ENCODE data around the gene EIF3F. TPM values are rescaled to one million over a fixed set of nuclear protein-coding genes. Genes with fewer than 3 reads are reported as not detected.

The EIF3F gene
- total and polyA plus RNA-seq, 10 of the 15 experiments (the other 5 are each of a cell fraction or from before 2014, with no cell fraction given), result 81.3 to 461 (median 213) TPM

DNA sequence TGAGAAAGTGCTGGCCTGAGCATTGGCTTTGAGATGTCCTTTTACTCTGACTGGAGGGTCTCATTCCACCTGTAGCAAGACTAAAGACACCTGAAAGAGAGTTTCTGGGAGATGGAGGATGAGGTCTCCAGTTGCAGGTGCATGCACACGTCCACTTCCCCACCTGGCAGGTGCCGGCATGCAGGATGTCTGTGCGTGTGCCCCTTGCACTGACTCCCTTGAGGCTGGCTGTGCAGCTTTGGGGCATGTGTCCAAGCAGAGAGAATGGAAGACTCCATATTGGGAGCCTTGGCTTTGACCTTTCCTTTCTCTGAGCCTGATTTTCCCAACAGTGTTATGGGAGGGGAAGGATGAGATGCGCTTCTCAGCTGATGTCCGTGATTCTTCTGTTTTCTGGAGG, 49.8 kb downstream of the EIF3F start (continued):
- TF ChIP-seq, protein P1, sequence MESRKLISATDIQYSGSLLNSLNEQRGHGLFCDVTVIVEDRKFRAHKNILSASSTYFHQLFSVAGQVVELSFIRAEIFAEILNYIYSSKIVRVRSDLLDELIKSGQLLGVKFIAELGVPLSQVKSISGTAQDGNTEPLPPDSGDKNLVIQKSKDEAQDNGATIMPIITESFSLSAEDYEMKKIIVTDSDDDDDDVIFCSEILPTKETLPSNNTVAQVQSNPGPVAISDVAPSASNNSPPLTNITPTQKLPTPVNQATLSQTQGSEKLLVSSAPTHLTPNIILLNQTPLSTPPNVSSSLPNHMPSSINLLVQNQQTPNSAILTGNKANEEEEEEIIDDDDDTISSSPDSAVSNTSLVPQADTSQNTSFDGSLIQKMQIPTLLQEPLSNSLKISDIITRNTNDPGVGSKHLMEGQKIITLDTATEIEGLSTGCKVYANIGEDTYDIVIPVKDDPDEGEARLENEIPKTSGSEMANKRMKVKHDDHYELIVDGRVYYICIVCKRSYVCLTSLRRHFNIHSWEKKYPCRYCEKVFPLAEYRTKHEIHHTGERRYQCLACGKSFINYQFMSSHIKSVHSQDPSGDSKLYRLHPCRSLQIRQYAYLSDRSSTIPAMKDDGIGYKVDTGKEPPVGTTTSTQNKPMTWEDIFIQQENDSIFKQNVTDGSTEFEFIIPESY (IDR thresholded peaks at IDR 0.05), result no peak
- TF ChIP-seq CBFB (IDR thresholded peaks at IDR 0.05; ENCODE audit: low read depth), result no peak
- TF ChIP-seq NR2C1 (IDR thresholded peaks at IDR 0.05), result no peak

DNA sequence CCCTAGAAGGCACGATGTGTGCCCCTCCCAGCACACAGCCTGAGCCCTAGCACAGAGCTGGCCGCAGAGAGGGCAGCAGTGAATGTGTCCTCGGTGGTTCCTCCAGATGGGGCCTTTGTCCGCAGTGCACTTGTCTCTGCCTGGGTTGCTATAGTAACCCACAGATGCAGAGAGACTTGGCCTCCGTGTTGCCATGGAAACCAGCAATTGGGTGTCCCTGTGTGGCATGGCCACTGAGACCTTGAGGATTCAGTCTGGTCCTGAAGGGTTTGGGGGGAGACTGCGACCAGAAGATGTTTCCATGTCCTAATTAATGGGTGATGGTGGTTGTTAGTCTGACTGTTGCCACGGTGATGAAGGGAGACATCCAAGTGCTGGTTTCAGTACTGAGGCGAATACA, 51.3 kb downstream of the EIF3F start:
- RAD21 ChIA-PET (ENCODE audit: unreplicated experiment), result no interaction called here
- no peaks in the 10 kb centered on the region; a peak in 2 of 4 replicates for H3K27me3 ChIP-seq (replicated peaks in 1 of 2; ENCODE audit: control insufficient read depth in 2 of 2, insufficient read depth in 2 of 2, low read length in 1 of 2)
- POLR2A ChIA-PET, result no interaction called here
- no peak overlapping the region for H3K4me2 ChIP-seq (ENCODE audit: control insufficient read depth, insufficient read depth)
- CTCF ChIA-PET, result interaction anchor here (1.2 kb wide), 1 partner anchor 61 kb away, joined by 5 read pairs; no protein-coding TSS in a partner anchor
- no peak overlapping the region for H2AFZ ChIP-seq (ENCODE audit: control insufficient read depth, low read depth, low read length)
- no peak overlapping the region for H3K27ac ChIP-seq (ENCODE audit: control insufficient read depth, insufficient read depth)
- TF ChIP-seq MTA3 (IDR thresholded peaks at IDR 0.05; ENCODE audit: borderline replicate concordance, low read length), result no peak
- TF ChIP-seq NBN (IDR thresholded peaks at IDR 0.05), result no peak
- peak; percentile 56; the same call in 1 of the 2 replicates for TF ChIP-seq BMI1 (IDR thresholded peaks at IDR 0.05; ENCODE audit: borderline replicate concordance)
- FAIRE-seq (no peak), DNase-seq (ENCODE audit: low read depth, low spot score) (no peak), ATAC-seq (no peak)
- H3K9ac ChIP-seq (ENCODE audit: control insufficient read depth, insufficient read depth, low read length), result no peak overlapping the region
- no peaks in the 10 kb centered on the region for H3K79me2 ChIP-seq (ENCODE audit: control insufficient read depth, insufficient read depth, low read length)
- in situ Hi-C loops (cut with MboI) (no loop called here), intact Hi-C loops (cut with micrococcal nuclease; ENCODE audit: unreplicated experiment) (loop anchor here (10.0 kb wide), 1 partner anchor 166 kb away; no protein-coding TSS in a partner anchor)
- H3K9me3 ChIP-seq (replicated peaks; ENCODE audit: control insufficient read depth, insufficient read depth, low read length), result no peaks in the 10 kb centered on the region
- no peaks in the 10 kb centered on the region for H3K4me1 ChIP-seq (ENCODE audit: control insufficient read depth, insufficient read depth, low read length)
- SMC1A ChIA-PET (ENCODE audit: uncharacterized antibody, unreplicated experiment), result interaction anchor here (1.0 to 1.1 kb wide), 2 partner anchors 13 to 61 kb away, joined by 3 read pairs; no protein-coding TSS in a partner anchor
- H3K4me3 ChIP-seq, result no peak overlapping the region
- 10% methylated on average over 8 of the region's 8 CpGs for WGBS (ENCODE audit: insufficient coverage, insufficient replicate concordance, low lambda C conversion rate, missing lambda C conversion rate)
- H3K36me3 ChIP-seq (ENCODE audit: control insufficient read depth in 2 of 2, insufficient read depth in 2 of 2, low read length in 1 of 2), result no peaks in the 10 kb centered on the region
- BruUV-seq (replicated peaks), result no TSS peak
- H4K20me1 ChIP-seq (ENCODE audit: control insufficient read depth, insufficient read depth), result no peaks in the 10 kb centered on the region
